T1000 (cell line): ENCODE measurements around the gene STPG2.
"Not testable (repeated sequence)": the region's sequence is repeated elsewhere in the genome, so short reads cannot be mapped to it uniquely, and the experiment has no call there.

Experiments used
- DNase-seq: peaks from one replicate; lab custom pipeline; 2025; ENCODE audit warnings: mixed read lengths; lab: John Stamatoyannopoulos, UW

Gene STPG2

DNA sequence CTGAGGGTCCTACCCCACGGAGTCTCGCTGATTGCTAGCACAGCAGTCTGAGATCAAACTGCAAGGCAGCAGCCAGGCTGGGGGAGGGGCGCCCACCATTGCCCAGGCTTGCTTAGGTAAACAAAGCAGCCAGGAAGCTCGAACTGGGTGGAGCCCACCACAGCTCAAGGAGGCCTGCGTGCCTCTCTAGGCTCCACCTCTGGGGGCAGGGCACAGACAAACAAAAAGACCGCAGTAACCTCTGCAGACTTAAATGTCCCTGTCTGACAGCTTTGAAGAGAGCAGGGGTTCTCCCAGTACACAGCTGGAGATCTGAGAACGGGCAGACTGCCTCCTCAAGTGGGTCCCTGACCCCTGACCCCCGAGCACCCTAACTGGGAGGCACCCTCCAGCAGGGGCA, 509.4 kb downstream of the STPG2 start:
- DNase-seq = not testable (repeated sequence)

DNA sequence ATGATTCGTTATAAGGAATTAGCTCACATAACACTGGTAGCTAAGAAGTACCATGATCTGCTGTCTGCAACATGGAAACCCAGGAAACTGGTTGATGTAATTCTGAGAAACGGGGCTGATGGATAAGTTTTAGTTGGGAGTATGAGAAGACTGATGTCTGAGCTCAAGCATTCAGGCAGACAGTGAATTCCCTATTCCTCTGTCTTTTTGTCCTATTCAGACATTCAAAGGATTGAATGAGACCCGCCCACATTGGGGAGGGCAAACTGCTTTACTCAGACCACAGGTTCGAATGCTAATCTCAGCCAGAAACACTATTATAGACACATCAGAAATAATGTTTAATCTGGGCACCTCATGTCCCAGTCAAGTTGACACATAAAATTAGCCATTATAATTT, 515.5 kb downstream of the STPG2 start:
- no peak for DNase-seq

DNA sequence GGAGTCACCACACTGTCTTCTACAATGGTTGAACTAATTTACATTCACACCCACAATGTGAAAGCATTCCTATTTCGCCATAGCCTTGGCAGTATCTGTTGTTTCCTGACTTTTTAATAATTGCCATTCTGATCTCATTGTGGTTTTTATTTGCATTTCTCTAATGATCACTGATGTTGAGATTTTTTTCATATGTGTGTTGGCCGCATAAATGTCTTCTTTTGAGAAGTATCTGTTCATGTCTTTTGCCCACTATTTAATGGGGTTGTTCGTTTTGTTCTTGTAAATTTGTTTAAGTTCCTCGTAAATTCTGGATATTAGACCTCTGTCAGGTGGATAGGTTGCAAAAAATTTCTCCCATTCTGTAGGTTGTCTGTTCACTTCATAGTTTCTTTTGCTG, 519.1 kb downstream of the STPG2 start:
- DNase-seq = no peak

DNA sequence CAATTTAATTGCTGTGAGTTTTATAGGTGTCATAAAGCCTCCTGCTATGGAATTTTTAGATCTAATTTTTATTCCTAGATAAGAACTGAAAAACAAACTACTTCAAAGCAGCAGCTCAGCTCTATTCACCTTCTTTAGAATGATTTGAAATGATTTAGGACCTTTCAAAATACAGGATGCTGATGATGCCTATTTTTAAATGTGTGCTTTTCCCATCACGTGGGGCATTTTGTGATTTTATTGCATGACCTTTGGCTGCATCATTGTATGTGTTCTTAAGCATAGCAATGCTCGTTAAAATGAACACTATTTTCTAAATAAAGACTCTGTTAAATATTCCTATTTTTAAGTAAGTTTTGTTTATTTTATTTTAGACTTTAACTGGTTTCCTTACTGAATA, 537.3 kb downstream of the STPG2 start:
- no peak for DNase-seq

DNA sequence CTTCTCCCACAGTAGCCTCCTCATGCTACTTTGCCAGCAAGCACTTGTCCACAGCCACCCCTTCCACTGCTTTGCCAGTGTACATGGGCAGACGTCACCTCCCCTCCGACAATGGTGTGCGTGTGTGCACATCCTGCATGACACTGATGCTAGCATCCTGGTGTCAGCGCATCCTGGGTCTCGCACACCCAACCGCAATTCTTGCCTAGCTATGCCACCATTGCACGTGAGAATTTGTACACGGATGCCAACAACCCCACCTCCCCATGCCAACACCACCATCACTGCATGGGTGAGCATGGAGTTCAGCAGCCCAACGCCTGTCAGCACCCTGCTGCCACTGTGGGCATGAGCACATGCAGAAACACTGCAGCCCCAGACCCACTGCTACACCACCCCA, 550.0 kb downstream of the STPG2 start:
- DNase-seq = no peak

DNA sequence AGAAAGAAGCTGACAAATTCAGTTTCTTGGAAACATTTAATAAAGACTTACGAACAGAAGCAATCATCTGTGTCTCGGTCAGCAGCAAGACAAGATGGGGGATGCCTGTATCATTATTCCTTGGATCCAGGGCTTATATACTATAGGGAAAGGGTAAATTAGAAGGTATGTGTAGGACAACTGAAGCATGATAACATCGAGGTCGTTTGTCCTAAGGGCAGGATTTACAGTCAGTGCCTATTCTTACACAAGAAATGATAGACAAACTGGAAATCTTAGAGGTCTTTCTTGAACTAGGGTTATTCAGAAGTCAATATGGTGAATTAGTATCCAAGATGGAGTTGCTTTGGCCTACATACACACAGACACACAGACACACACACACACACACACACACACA, 553.0 kb downstream of the STPG2 start:
- DNase-seq = no peak

DNA sequence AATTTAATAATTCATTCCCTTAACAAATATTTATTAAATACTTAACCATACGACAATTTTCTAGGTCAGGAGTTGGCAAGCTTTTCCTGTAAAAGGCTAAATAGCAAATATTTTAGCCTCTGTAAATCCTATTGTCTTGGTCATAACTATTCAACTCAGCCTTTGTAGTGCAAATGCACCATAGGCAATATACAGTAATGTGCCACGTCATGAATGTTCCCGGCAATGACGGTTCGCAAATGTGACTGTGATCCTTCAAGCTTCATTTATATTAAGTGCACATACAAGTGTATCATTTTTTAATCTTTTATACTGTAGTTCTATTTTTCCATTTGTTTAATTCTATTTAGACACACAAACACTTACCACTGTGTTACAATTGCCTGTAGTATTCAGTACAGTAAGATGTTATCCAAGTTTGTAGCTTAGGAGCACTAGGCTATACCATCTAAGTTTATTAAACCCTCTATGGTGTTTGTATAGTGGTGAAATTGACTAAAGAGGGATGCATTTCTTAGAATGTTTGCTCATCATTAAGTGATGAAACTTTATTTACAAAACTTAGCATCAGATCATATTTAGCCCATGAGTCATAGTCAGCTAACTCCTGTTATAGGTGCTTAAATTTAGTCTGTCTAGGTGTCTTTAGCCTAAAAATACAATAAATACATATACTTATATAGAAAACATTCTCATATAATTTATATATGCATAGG, 553.6 kb downstream of the STPG2 start:
- no peak for DNase-seq

DNA sequence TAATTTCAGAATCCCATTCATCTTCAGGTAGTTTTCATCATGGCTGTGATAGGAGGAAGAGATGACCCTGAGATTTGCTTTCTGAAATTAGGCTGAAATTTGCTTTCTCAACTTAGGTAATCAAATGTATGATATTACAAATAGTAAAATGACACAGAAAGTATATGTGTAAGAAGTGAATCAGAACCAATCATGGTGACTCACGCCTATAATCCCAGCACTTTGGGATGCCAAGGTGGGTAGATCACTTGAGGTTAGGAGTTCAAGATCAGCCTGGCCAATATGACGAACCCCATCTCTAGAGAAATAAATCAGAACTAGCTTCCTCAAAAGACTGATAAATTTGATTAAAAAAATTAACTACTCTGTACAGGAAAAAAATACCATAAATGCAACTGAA, 555.4 kb downstream of the STPG2 start:
- peak; percentile 9 for DNase-seq

DNA sequence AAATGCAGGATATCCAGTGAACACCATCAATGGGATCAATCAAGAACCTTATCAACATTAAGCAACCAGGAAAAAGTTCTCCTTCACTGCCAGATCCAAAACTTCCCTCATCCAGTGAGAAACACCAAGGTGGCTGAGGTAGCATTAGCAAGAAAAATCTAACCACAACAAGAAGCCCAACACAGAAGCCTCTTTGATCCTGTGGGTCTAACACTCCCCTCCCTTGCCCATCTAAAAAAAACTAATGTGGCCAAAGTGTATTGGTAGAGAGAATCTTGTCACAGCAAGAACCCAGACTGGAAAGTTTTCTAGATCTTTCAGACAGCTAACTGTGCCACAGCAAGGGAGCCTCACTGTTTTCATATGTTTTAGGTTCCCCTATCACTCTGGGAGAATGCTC, 558.0 kb downstream of the STPG2 start:
- DNase-seq = no peak

DNA sequence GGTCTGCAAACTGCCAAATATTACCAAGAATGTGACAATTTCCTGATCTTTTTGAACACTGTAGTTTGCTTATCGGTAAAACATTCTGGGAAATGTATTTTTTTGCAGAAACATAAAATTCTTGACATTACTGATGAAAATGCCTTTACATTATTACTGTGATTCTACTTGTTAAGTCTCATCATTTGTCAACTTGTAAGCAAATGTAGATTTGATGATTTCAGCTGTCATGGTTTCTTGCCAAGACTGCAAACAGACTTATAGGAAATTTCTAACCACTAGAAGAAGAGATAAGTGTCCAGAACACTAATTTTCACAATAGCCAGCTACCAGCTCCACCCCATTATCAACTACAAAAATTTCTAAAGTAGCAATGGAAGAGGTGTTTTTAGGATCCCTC, 560.4 kb downstream of the STPG2 start:
- no peak for DNase-seq

DNA sequence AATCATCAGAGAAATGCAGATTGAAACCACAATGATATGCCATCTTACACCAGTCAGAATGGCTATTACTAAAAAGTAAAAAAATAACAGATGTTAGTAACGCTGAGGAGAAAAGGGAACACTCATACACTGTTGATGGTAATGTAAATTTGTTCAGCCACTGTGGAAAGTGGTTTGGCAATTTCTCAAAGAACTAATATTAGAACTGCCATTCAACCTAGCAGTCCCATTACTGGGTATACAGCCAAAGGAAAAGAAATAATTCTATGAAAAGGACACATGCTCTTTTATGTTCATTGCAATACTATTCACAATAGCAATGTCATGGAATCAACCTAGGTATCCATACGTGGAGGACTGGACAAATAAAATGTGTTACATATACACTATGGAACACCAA, 566.3 kb downstream of the STPG2 start:
- DNase-seq = no peak

DNA sequence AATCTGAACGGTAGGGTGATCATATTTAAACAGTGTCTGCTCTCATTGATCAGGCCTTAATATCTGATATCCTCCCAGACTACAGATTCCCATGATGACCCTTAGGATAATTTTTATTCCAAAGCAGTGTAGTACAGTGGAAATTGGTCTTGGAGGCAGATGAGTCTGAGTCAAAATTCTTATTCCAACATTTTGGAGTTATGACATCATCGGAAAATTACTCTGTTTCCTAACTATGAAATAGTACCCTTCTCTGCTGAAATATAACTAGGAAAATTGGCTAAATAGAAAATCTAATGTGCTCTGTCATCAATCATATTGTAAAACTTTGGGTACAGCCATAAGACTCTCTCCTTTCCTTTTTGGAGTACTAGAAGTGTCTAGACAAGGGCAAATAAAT, 583.3 kb downstream of the STPG2 start:
- no peak for DNase-seq

DNA sequence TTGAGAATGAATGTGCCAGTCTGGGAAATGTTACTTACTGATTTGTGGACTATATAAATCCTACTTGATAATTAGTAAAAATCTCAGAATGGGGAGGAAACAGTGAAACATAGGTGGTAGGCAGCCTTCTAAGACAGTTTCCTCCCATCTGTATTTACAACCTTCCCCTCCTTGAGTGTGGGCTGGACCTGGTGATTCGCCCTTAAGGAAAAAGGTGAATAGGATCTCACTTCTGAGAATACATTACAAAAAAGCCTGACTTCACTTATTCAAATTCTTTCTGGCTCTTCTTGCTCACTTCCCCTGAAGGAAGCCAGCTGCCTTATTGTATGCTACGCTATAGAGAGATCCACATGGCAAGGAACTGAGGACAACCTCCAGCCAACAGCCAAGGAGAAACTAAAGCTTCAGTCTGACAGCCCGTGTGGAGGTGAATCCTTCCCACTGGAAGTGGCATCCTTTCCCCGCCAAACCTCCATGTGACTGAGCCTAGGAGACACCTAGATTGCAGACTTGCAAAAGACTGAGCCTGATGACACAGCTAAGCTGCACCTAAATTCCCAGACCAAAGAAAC, 585.0 kb downstream of the STPG2 start:
- DNase-seq = no peak

DNA sequence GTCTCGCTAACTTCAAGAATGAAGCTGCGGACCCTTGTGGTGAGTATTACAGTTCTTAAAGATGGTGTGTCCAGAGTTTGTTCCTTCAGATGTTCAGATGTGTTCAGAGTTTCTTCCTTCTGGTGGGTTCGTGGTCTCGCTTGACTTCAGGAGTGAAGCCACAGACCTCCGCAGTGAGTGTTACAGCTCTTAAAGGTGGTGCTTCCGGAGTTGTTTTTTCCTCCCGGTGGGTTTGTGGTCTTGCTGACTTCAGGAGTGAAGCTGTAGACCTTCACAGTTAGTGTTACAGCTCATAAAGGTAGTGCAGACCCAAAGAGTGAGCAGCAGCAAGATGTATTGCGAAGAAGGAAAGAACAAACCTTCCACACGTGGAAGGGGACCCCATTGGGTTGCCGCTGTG, 592.6 kb downstream of the STPG2 start:
- DNase-seq = not testable (repeated sequence)

DNA sequence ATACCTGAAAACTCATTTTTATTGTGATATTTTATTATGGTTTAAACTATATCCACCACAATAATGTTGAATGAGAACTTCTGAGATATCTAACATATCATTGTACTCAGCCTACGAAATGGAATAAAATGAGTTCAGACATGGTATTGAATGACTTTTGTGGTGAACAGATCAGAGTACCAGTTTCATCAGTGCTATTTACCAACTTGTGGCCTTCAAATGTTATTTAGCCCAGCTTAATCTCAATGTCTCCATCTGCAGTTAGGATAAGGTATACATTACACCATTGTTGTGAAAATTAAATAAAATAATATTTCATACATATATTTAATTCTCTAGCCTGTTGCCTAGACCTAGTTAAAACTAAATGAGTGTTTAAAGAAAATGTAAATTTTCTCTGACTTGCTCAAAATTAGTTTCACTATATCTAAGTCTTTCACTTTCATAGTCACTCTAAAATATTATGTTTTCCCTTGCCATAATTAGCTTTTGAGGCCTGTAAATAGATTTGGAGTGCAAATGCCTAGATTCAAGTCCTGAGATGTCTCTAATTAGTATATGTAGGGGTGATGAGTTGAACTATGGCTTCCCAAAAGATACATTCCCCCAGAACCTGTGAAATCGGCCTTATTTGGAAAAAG, 594.2 kb downstream of the STPG2 start:
- no peak for DNase-seq

DNA sequence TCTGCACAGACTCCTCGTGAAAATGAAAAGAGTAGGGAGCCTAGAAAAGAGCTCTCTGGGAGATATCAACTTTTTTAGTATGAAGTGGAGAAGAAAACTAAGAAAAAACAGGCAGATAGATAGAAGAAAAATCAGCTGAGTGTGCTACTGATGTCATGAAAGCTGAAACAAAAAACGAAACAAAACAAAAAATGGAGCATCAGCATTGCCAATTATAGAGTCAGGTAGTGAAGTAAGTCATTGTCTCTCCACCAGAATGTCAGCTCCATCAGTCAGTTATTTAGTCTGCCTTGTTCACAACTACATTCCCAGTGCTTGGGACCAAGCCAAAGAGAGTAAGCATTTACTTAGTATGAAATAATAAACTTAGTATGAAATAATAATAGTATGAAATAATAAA, 595.1 kb downstream of the STPG2 start:
- DNase-seq = no peak

DNA sequence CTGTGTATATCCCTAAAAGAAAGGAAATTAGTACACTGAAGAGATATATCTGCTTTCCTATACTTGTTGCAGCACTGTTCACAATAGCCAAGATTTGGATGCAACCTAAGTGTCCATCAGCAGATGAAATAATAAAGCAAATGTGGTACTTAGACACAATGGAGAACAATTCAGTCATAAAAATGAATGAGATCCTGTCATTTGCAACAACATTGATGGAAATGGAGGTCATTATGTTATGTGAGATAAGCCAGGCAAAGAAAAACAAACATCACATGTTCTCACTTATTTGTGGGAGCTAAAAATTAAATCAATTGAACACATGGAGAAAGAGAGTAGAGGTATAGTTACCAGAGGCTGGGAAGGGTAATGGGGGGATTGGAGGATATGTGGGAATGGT, 611.9 kb downstream of the STPG2 start:
- DNase-seq = no peak

DNA sequence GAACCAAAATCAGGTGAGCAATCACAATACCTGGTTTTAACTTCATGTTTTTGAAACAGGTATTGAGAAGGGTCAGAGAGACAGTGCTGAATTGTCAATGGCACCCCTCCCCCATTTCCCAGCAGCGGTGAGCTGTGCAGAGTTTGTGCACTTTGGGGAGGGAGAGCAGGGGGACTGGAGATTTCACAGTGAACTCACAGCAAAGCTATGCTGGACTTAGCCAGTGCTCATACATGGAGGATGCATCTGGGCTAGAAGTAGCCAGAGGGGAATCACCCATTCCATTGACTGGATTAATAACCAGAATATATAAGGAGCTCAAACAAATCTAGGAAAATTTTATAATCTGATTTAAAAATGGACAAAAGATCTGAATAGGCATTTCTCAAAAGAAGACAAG, 612.6 kb downstream of the STPG2 start:
- no peak for DNase-seq

DNA sequence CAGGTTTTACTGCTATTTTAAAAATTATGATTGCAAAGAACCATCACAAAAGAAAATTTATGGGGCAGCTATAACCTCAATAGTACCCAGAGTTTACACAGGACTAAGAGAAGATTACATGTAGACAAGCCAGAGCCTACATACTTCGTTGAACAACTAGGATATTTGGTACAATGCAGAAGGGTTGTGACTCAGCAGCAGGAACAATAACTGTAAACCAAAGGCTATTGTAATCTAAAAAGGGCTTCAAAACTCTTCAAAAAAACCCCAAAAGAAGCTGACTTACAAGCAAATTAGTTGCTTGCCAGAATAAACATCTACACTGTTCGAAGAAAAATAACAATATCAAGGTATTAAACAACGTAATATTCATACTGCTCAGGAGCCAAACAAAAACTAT, 618.0 kb downstream of the STPG2 start:
- DNase-seq = no peak

DNA sequence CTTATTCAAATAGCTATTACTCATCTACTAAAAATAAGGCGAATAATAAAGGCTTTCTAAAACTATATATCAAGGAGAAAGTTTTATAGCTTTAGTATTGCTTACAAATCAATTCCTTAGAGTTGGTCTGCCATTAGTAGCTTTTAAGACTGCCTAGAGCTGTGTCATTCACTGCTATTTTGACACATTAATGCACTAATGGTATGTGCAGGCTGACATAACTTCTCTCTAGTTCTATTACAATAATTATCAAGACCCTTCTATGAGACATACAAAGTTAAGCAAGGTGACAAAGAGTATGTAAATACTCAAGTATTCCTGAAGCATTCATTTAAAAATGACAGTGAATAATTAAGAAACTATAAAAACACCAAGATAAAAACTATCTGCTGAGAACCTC, 625.3 kb downstream of the STPG2 start:
- no peak for DNase-seq

DNA sequence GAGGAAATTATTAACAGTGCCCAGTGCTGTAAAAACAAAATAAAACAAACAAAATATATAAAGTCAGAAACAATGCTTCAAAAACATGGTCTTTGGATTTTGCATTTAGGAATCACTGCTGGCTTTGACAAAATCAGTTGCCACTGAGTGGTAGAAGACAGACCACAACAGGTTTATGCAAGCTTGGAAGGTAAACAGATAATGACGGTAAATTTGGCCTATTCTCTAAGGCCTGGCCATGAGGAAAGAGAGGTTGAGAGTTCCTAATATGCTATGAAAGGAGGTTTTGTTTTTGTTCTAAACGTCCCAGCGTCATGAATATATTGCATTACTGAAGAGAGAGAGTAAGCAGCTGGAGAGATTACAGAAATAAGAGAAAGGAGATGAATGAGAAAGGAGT, 629.4 kb downstream of the STPG2 start:
- DNase-seq = no peak
